ENCODE results near the gene TRAPPC12. TPM values are rescaled to one million over a fixed set of nuclear protein-coding genes. Genes with fewer than 3 reads are reported as not detected.
"Not testable (repeated sequence)": the region's sequence is repeated elsewhere in the genome, so short reads cannot be mapped to it uniquely, and the experiment has no call there.

Gene TRAPPC12
- total RNA-seq, 1 donor from 2014 or later = 55.1 TPM

GRCh38 chr2:3488061-3488531 is 108.6 kb downstream of the TRAPPC12 start:
- DNase-seq (ENCODE audit: low read depth) = no peak
- TF ChIP-seq CTCF (conservative IDR thresholded peaks at IDR 0.05; ENCODE audit: low read depth, low read length) = no peak
- H3K4me3 ChIP-seq (ENCODE audit: low read depth, low read length) = no peak overlapping the region

GRCh38 chr2:3488855-3489763 is 109.6 kb downstream of the TRAPPC12 start:
- H3K4me3 ChIP-seq (ENCODE audit: low read depth, low read length) = no peak overlapping the region
- no peak for TF ChIP-seq CTCF (conservative IDR thresholded peaks at IDR 0.05; ENCODE audit: low read depth, low read length)
- no peak for DNase-seq (ENCODE audit: low read depth)

DNA sequence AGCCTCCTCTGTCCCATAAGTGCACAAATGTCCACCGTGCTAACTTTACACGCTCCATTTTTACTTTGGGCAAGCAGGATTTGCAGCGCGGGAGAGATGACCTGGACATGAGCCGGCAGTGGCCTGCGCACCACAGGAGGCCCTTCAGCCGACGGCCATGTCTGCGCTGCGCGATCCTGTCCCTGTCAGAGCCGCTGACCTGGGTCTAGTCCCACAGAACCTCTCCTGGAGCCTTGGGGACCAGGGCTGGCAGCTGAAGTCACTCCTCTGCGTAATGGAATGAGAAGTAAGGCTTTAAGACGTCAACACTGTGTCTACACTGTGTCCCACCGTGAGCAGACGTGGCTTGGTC is 110.2 kb downstream of the TRAPPC12 start:
- TF ChIP-seq CTCF (conservative IDR thresholded peaks at IDR 0.05; ENCODE audit: low read depth, low read length) = no peak
- no peak overlapping the region for H3K4me3 ChIP-seq (ENCODE audit: low read depth, low read length)
- no peak for DNase-seq (ENCODE audit: low read depth)

DNA sequence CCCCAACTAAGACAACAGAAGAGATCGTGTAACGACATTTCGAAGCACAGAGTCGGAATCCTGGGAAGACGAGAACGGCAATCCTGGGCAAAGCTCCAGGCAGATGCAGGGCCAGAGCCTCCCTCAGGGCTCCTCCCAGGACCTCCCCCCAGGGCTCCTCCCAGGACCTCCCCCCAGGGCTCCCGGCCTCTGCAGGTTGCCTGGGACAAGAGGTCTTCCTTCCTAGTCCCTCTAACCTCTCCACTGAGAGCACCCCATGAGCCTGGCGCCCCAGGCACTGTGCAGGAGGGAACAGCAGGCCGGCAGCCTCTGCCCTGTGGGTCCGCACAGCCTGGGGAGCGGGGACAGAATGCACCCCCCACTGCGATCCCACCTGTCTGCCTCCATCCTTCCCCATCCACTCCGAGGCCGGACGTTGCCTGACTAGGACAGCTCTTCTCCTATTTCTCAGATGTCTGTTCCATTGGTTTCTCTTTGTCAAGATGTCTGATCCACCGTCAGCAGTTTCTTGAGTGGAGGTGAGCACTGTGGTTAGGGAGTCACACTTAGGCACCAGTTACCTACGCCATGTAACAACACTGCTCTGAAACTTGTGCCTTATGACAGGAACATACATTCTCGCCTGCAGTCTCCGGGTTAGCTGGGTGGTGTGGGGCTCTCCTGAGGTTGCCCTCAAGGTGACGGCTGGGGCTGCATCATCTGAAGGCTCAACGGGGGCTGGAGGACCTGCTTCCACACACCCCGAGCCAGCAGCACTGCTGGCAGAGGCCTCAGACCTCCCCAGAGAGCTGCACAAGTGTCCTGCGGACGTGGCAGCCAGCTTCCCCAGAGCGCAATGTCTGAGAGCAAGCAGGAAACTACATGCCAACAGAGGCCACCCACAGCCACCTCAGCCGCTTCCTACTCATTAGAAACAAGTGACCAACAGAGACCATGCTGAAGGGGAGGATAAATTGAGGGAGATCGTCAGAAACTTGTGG is 111.0 kb downstream of the TRAPPC12 start:
- no peak for DNase-seq (ENCODE audit: low read depth)
- no peak for TF ChIP-seq CTCF (conservative IDR thresholded peaks at IDR 0.05; ENCODE audit: low read depth, low read length)
- H3K4me3 ChIP-seq (ENCODE audit: low read depth, low read length) = no peak overlapping the region

DNA sequence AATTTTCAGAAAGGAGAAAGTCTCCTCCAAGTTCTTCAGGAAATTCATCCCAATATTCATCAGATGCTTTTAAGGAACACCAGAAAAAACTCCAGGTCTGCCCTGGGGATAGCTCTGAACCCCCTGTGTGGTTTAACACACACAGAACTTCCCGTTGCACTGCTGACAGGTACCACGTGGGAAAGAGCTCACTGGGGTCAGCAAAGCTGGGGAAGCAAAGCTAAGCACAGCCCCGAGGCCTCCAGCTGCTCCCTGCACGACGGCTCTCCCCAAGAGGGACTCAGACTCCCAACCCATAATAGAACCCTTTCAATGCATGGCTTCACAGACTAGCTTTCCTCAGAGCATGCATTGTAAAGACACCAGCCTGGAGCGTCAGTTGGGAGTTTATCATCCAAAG is 111.8 kb downstream of the TRAPPC12 start:
- TF ChIP-seq CTCF (conservative IDR thresholded peaks at IDR 0.05; ENCODE audit: low read depth, low read length) = no peak
- no peak overlapping the region for H3K4me3 ChIP-seq (ENCODE audit: low read depth, low read length)
- DNase-seq (ENCODE audit: low read depth) = no peak

GRCh38 chr2:3491716-3492474 is 112.4 kb downstream of the TRAPPC12 start:
- no peak overlapping the region for H3K4me3 ChIP-seq (ENCODE audit: low read depth, low read length)
- no peak for DNase-seq (ENCODE audit: low read depth)
- TF ChIP-seq CTCF (conservative IDR thresholded peaks at IDR 0.05; ENCODE audit: low read depth, low read length) = no peak

- DNase-seq (ENCODE audit: low read depth); H3K4me3 ChIP-seq (ENCODE audit: low read depth, low read length): not testable (repeated sequence)
Measured at GRCh38 chr2:3492475-3492787, 112.9 kb downstream of the TRAPPC12 start.

Measured in epithelial cell of proximal tubule (primary cell).